HFFc6 (cell line): ENCODE measurements around the gene STRA8. TPM values are rescaled to one million over a fixed set of nuclear protein-coding genes. Genes with fewer than 3 reads are reported as not detected.

Experiments
- DNase-seq: peaks from one replicate; pipeline ENCODE4 v3.0.0-alpha.2; 2018
- H3K27ac Mint-ChIP-seq: 2 replicates; pipeline ENCODE4 v1.8.0; 2020; ENCODE audit warnings: mild to moderate bottlenecking, mixed read lengths
- H3K27me3 Mint-ChIP-seq: 2 replicates; pipeline ENCODE4 v1.8.0; 2021; ENCODE audit warnings: mild to moderate bottlenecking, moderate library complexity, mixed read lengths; ENCODE audit not compliant: insufficient read depth
- H3K36me3 Mint-ChIP-seq: 2 replicates; pipeline ENCODE4 v1.8.0; 2021; ENCODE audit warnings: low read depth, mixed read lengths
- H3K4me1 Mint-ChIP-seq: 2 replicates; pipeline ENCODE4 v1.8.0; 2020; ENCODE audit warnings: low read depth, mixed read lengths
- H3K4me3 Mint-ChIP-seq: 2 replicates; pipeline ENCODE4 v1.8.0; 2020; ENCODE audit warnings: mild to moderate bottlenecking, moderate library complexity, mixed read lengths
- H3K9me3 Mint-ChIP-seq: 2 replicates; pipeline ENCODE4 v1.8.0; 2020; ENCODE audit warnings: mild to moderate bottlenecking, mixed read lengths
- total RNA-seq, 6 experiments: library from RNA; stranded (reverse); fragmentation: NEBNext Ultra II Directional; extraction: Animal tissue kit (Norgen Biotek cat#: 25700); gene quantifications; 2 replicates in 1 of 6; 3 replicates in 5 of 6; pipeline ENCODE4 v1.2.3, GENCODE V29; 2021
- TF ChIP-seq, protein P1 (sequence below): fragments of 200-600 bp; sonication (generic); IDR thresholded peaks from 2 replicates; pipeline ENCODE4 v1.5.0; 2021; ENCODE audit warnings: antibody characterized with exemption, mild to moderate bottlenecking

Gene STRA8
- total RNA-seq, 6 experiments from 2014 or later, result not detected

DNA sequence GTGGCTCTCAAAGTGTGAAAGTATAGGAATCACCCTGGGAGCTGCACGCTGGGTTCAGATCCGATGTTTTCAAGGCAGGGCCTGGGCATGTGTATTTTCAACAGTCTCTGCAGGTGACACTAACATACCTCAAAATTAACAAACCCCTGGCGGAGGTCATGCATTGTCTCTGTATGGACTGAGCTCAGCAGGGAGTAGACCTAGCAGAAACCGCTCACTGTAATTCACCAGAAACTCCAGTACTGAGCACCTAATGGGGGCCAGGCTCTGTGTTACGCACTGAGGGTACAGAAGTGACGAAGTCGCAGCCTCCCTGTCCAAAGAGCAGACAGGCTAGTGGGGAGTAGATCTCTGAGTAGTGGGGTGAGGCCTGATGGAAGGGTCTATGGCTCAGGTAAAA is 5.6 kb downstream of the STRA8 start:
- H3K36me3 Mint-ChIP-seq, result no peaks in the 10 kb centered on the region
- TF ChIP-seq, protein P1, sequence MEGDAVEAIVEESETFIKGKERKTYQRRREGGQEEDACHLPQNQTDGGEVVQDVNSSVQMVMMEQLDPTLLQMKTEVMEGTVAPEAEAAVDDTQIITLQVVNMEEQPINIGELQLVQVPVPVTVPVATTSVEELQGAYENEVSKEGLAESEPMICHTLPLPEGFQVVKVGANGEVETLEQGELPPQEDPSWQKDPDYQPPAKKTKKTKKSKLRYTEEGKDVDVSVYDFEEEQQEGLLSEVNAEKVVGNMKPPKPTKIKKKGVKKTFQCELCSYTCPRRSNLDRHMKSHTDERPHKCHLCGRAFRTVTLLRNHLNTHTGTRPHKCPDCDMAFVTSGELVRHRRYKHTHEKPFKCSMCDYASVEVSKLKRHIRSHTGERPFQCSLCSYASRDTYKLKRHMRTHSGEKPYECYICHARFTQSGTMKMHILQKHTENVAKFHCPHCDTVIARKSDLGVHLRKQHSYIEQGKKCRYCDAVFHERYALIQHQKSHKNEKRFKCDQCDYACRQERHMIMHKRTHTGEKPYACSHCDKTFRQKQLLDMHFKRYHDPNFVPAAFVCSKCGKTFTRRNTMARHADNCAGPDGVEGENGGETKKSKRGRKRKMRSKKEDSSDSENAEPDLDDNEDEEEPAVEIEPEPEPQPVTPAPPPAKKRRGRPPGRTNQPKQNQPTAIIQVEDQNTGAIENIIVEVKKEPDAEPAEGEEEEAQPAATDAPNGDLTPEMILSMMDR, result no peak
- peaks cover 29% of the 10 kb centered on the region for H3K27me3 Mint-ChIP-seq
- no peak overlapping the region for H3K4me3 Mint-ChIP-seq
- no peaks in the 10 kb centered on the region for H3K4me1 Mint-ChIP-seq
- DNase-seq, result no peak
- no peak overlapping the region for H3K27ac Mint-ChIP-seq
- H3K9me3 Mint-ChIP-seq, result no peaks in the 10 kb centered on the region

DNA sequence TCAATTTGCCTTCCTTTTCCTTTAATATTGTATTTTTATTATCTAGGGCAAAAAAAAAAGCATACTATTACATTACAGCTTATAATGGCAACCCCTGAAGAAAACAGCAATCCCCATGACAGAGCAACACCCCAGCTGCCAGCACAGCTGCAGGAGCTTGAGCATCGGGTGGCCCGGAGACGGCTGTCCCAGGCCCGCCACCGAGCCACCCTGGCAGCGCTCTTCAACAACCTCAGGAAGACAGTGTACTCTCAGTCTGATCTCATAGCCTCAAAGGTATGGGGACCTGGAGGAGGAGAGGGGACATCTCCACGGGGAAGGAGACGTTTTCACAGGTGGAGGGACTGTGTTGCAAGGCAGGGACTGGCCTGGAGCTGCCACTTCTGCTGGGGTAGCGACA is 6.8 kb downstream of the STRA8 start:
- Mint-ChIP-seq H3K4me3 (no peak overlapping the region), H3K9me3 (no peaks in the 10 kb centered on the region), H3K27me3 (peaks cover 35% of the 10 kb centered on the region), H3K27ac (no peak overlapping the region), H3K36me3 (no peaks in the 10 kb centered on the region), H3K4me1 (no peaks in the 10 kb centered on the region)
- no peak for DNase-seq
- TF ChIP-seq, protein P1, result no peak

DNA sequence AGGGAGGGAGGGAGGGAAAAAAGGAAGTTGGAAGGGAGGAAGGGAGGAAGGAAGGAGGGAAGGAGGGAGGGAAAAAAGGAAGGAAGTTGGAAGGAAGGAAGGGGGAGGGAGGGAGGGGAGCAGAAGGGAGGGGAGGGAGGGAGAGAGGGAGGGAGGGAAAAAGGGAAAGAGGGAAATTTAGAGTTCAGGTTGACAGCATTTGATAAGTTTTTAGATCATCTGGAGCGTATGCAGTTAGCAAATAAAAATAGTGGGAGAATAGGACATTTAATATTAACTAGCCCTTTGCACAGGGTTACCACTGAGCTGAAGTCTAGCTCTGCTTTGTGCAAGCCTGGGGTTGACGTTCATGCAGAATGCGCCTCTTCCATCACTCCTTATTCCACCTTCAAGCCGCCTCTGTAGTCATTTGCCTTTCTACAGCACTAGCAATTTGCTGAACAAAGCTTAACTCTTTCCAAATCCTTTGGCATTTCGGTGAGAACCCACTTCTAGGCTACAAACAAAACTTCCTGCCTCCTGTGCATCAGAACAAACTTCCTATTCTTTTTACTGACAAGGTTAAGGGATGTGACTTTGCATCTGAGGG is 8.6 kb downstream of the STRA8 start:
- no peak for DNase-seq
- TF ChIP-seq, protein P1, result no peak
- Mint-ChIP-seq H3K27ac (no peak overlapping the region), H3K9me3 (no peaks in the 10 kb centered on the region), H3K4me3 (no peak overlapping the region), H3K36me3 (no peaks in the 10 kb centered on the region), H3K4me1 (no peaks in the 10 kb centered on the region), H3K27me3 (peaks cover 40% of the 10 kb centered on the region)

DNA sequence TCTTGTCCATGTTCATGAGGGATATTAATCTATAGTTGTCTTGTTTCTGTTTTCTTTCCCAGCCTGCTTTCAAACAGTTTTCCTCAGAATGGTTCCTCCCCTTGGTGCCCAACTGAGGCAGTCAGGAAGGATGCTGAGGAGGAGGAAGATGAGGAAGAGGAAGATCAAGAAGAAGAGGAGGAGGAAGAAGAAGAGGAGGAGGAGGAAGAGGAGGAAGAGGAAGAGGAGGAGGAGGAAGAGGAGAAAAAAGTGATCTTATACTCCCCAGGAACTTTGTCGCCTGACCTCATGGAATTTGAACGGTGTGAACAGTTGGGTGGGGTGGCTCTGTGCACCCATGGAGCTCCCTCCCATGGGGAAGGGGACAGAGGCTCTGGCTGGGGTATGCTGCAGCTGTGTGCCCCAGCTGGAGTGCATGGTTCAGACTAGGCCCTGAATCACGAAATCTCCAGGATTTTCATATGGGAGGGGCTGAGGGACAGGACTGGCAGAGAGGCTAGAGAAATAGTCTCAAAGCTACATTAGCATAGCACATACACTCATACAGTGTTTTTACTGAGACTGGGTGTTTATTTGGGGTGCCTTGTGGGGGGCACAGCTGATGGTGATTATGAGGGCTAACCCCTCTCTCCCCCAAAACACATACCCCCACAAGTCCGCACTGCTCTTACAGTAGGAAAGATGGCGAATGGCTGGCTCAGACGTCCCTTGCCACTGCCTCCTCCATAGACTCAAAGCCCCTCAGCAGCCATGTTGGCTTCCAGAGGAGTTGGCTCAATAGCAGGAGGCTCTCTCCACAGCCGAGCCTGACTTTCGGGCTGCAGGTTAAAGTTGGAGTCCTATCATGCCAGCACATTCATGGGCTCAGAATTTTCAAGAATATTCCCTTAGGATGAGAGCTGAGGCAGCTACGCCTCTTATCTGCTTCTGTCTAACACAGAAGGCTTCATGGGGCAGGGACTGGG is 11.9 kb downstream of the STRA8 start:
- Mint-ChIP-seq H3K27me3 (peaks cover 33% of the 10 kb centered on the region), H3K4me3 (no peak overlapping the region), H3K27ac (no peak overlapping the region), H3K9me3 (no peaks in the 10 kb centered on the region), H3K4me1 (no peaks in the 10 kb centered on the region), H3K36me3 (no peaks in the 10 kb centered on the region)
- no peak for DNase-seq
- TF ChIP-seq, protein P1, result no peak

DNA sequence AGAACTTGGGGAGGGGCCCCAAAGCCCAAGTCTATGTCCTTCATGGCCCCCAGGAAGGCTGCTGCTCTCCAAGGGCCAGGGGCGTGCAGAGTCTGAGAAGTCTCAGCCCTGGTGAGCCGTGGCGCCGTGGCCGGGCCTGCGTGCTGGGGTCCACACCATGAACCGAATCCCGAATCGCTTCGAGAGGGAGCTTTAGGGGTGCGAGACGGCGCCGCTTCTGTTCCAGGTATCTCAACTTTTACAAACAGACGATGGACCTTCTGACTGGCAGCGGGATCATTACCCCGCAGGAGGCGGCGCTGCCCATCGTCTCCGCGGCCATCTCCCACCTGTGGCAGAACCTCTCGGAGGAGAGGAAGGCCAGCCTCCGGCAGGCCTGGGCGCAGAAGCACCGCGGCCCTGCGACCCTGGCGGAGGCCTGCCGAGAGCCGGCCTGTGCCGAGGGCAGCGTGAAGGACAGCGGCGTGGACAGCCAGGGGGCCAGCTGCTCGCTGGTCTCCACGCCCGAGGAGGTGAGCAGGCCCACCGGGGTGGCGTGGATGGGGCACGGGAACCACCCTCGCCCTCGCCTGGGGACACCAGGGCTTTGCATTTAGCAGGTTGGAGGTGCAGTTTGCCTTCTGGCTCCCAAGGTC is 12.7 kb downstream of the STRA8 start:
- Mint-ChIP-seq H3K4me3 (no peak overlapping the region), H3K27me3 (peaks cover 30% of the 10 kb centered on the region), H3K4me1 (no peaks in the 10 kb centered on the region), H3K36me3 (no peaks in the 10 kb centered on the region), H3K9me3 (no peaks in the 10 kb centered on the region), H3K27ac (no peak overlapping the region)
- DNase-seq, result no peak
- TF ChIP-seq, protein P1, result no peak
